ENCODE results near the gene SLC7A4. TPM values are rescaled to one million over a fixed set of nuclear protein-coding genes. Genes with fewer than 3 reads are reported as not detected.

The SLC7A4 gene
- total RNA-seq, 1 experiment from 2014 or later, result not detected

GRCh38 chr22:21077884-21078508, 45.6 kb upstream of the SLC7A4 start:
- Mint-ChIP-seq H3K4me1 (ENCODE audit: insufficient read depth, unreplicated experiment) (peaks cover 11% of the 10 kb centered on the region), H3K27ac (ENCODE audit: low read depth, unreplicated experiment) (no peak overlapping the region), H3K4me3 (ENCODE audit: unreplicated experiment) (no peak overlapping the region), H3K27me3 (ENCODE audit: insufficient read depth, unreplicated experiment) (no peaks in the 10 kb centered on the region), H3K9me3 (ENCODE audit: unreplicated experiment) (no peaks in the 10 kb centered on the region), H3K36me3 (ENCODE audit: insufficient read depth, unreplicated experiment) (no peaks in the 10 kb centered on the region)
- DNase-seq (ENCODE audit: unreplicated experiment), result no peak
- no peak for TF ChIP-seq CTCF (IDR thresholded peaks at IDR 0.05; ENCODE audit: unreplicated experiment)
- POLR2A ChIA-PET, result no interaction called here
- no TSS peak for BruUV-seq (replicated peaks)
- CTCF ChIA-PET, result no interaction called here
- intact Hi-C loops (cut with micrococcal nuclease), result no loop called here

DNA sequence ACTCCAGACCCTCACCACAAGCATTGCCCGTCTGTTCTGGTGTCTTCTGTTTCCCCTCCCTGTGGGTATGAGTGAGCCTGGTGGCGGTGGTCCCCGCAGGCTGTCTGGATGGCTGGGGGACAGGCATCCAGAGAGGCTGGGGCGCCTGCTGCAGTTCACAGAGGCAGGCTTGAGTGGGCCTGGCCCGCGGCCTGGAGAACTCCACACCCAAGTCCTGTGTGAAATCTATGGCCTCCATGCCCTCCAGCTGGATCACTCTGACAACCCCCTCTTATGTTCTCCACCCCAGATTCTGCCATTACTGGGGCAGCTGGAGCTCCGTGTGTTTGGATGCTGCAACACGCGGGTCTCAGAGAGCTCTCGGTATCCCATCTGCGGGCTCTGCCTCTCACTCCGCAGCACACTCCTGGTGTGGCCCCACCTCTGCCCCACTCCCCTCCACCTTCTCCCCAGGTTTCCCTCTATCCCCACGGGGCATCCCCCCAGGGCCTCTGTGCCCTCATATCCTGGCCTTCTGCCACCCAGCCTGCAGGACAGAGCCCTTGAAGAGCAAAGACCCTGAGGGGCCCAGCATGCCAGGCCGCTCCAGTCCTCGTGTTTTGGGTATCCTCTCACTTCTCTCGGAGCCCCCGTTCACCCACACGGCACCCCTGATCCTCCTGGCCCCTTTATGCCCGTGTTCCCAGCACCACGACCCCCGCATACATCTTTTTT, 44.7 kb upstream of the SLC7A4 start:
- intact Hi-C loops (cut with micrococcal nuclease), result no loop called here
- H3K27me3 Mint-ChIP-seq (ENCODE audit: insufficient read depth, unreplicated experiment), result no peaks in the 10 kb centered on the region

DNA sequence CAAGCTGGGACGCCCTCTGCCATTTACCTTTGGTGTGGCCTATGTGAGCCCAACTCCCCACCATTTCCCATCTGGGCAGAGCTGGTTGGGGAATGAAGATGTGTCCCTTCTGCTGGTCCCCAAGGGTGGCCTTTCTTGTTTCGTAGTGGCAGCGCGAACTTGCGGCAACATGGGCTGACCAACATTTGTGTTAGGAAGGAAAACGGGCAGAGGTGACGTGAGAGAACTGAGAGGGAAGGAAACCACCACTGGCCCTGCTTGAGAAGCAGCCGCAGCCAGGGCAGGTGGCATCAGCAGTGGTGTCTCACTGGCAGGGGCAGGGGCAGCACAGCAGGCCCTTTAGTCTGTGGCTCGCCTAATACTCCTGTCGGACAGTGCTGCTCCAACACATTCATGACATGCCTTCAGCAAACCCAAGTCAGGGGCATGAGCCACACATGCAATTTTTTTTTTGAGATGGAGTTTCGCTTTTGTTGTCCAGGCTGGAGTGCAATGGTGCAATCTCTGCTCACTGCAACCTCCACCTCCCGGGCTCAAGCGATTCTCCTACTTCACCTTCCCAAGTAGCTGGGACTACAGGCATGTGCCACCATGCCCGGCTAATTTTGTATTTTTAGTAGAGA, 43.3 kb upstream of the SLC7A4 start:
- H3K27ac Mint-ChIP-seq (ENCODE audit: low read depth, unreplicated experiment), result no peak overlapping the region
- CTCF ChIA-PET, result no interaction called here
- no TSS peak for BruUV-seq (replicated peaks)

More for the DNA sequence above, 44.7 kb upstream of the SLC7A4 start:
- DNase-seq (ENCODE audit: unreplicated experiment), result no peak
- TF ChIP-seq CTCF (IDR thresholded peaks at IDR 0.05; ENCODE audit: unreplicated experiment), result no peak
- Mint-ChIP-seq H3K9me3 (ENCODE audit: unreplicated experiment) (no peaks in the 10 kb centered on the region), H3K36me3 (ENCODE audit: insufficient read depth, unreplicated experiment) (no peaks in the 10 kb centered on the region), H3K4me1 (ENCODE audit: insufficient read depth, unreplicated experiment) (peaks cover 12% of the 10 kb centered on the region), H3K27ac (ENCODE audit: low read depth, unreplicated experiment) (no peak overlapping the region), H3K4me3 (ENCODE audit: unreplicated experiment) (no peak overlapping the region)
- no TSS peak for BruUV-seq (replicated peaks)
- CTCF ChIA-PET, result interaction anchor here (0.6 kb wide), 1 partner anchor 12 kb away, joined by 3 read pairs; no protein-coding TSS in a partner anchor
- POLR2A ChIA-PET, result interaction anchor here (0.7 kb wide), 1 partner anchor 76 kb away, joined by 3 read pairs; no protein-coding TSS in a partner anchor

More for the DNA sequence above, 43.3 kb upstream of the SLC7A4 start:
- H3K27me3 Mint-ChIP-seq (ENCODE audit: insufficient read depth, unreplicated experiment), result no peaks in the 10 kb centered on the region
- intact Hi-C loops (cut with micrococcal nuclease), result no loop called here
- no peak overlapping the region for H3K4me3 Mint-ChIP-seq (ENCODE audit: unreplicated experiment)
- no peaks in the 10 kb centered on the region for H3K9me3 Mint-ChIP-seq (ENCODE audit: unreplicated experiment)
- POLR2A ChIA-PET, result interaction anchor here (1.3 kb wide), 1 partner anchor 12 kb away, joined by 3 read pairs; no protein-coding TSS in a partner anchor
- DNase-seq (ENCODE audit: unreplicated experiment), result no peak
- TF ChIP-seq CTCF (IDR thresholded peaks at IDR 0.05; ENCODE audit: unreplicated experiment), result no peak
- H3K36me3 Mint-ChIP-seq (ENCODE audit: insufficient read depth, unreplicated experiment), result no peaks in the 10 kb centered on the region
- H3K4me1 Mint-ChIP-seq (ENCODE audit: insufficient read depth, unreplicated experiment), result peaks cover 12% of the 10 kb centered on the region
